ENCODE results near the gene CHST6. TPM values are rescaled to one million over a fixed set of nuclear protein-coding genes. Genes with fewer than 3 reads are reported as not detected.
"Not testable (repeated sequence)": the region's sequence is repeated elsewhere in the genome, so short reads cannot be mapped to it uniquely, and the experiment has no call there.

The CHST6 gene
- total RNA-seq (2022) (1.1 and 1.3 TPM in 2 replicates), Bru-seq, nascent RNA (percentile 28 among the genes with signal in this experiment), BruChase-seq, experiment 1, labeled RNA remaining after a 2-hour chase (percentile 36 among the genes with signal in this experiment), BruChase-seq, experiment 2, labeled RNA remaining after a 6-hour chase (percentile 43 among the genes with signal in this experiment)
- long read RNA-seq: 0 reads

GRCh38 chr16:75495076-75495674 lies at the start of gene CHST6:
CHST6 (minus strand) TSS chr16:75495441; CDS start chr16:75479828, 15,613 bp downstream.
- Mint-ChIP-seq H3K4me1 (ENCODE audit: low read depth, unreplicated experiment) (peaks cover 6% of the 10 kb centered on the region), H3K4me3 (ENCODE audit: unreplicated experiment) (peak within 1 kb of the TSS; percentile 94), H3K27me3 (ENCODE audit: insufficient read depth, unreplicated experiment) (no peaks in the 10 kb centered on the region), H3K27ac (ENCODE audit: unreplicated experiment) (peak within 1 kb of the TSS; percentile 65), H3K36me3 (ENCODE audit: insufficient read depth, unreplicated experiment) (no peaks in the 10 kb centered on the region), H3K9me3 (ENCODE audit: unreplicated experiment) (no peaks in the 10 kb centered on the region)
- H3K27me3 ChIP-seq (replicated peaks; ENCODE audit: control insufficient read depth, insufficient read depth, low read length): no peaks in the 10 kb centered on the region
- intact Hi-C loops (cut with micrococcal nuclease; ENCODE audit: unreplicated experiment): no loop called here
- no peaks in the 10 kb centered on the region for H3K36me3 ChIP-seq (ENCODE audit: control insufficient read depth, insufficient read depth, low read length)
- ChIA-PET POLR2A (interaction anchor here (1.0 to 1.3 kb wide), 2 partner anchors 22 to 128 kb away, joined by 3 to 14 read pairs; partner anchors contain the start of gene ADAT1), CTCF (interaction anchor here (0.6 to 2.2 kb wide), 6 partner anchors 22 to 363 kb away, joined by 3 to 17 read pairs (median 4); partner anchors contain the start of genes CFDP1, TMEM170A and TMEM231)
- no peaks in the 10 kb centered on the region for H3K9me3 ChIP-seq
- TF ChIP-seq CTCF (IDR thresholded peaks at IDR 0.05; ENCODE audit: insufficient read depth in 1 of 2, low read depth in 1 of 2, low read length in 1 of 2, severe bottlenecking in 1 of 2, unreplicated experiment in 1 of 2): no peak
- no TSS peak for BruUV-seq (replicated peaks)
- H3K4me1 ChIP-seq: no peaks in the 10 kb centered on the region
- H3K4me3 ChIP-seq (ENCODE audit: low read depth, low read length): peak within 1 kb of the TSS; percentile 49
- peak; percentile 69 to 71 for DNase-seq

GRCh38 chr16:75542462-75542861 lies 47.2 kb upstream of the CHST6 start:
- H3K27me3 Mint-ChIP-seq (ENCODE audit: insufficient read depth, unreplicated experiment); H3K27ac Mint-ChIP-seq (ENCODE audit: unreplicated experiment); BruUV-seq (replicated peaks); H3K4me1 ChIP-seq; DNase-seq; H3K9me3 Mint-ChIP-seq (ENCODE audit: unreplicated experiment); H3K36me3 Mint-ChIP-seq (ENCODE audit: insufficient read depth, unreplicated experiment); H3K27me3 ChIP-seq (replicated peaks; ENCODE audit: control insufficient read depth, insufficient read depth, low read length); CTCF ChIA-PET; H3K9me3 ChIP-seq; POLR2A ChIA-PET; H3K4me3 ChIP-seq (ENCODE audit: low read depth, low read length); H3K4me3 Mint-ChIP-seq (ENCODE audit: unreplicated experiment); H3K4me1 Mint-ChIP-seq (ENCODE audit: low read depth, unreplicated experiment); intact Hi-C loops (cut with micrococcal nuclease; ENCODE audit: unreplicated experiment); H3K36me3 ChIP-seq (ENCODE audit: control insufficient read depth, insufficient read depth, low read length): not testable (repeated sequence)

GRCh38 chr16:75541236-75541635 lies 46.0 kb upstream of the CHST6 start:
- POLR2A ChIA-PET: no interaction called here

GRCh38 chr16:75538882-75539565 lies 43.8 kb upstream of the CHST6 start:
- H3K36me3 ChIP-seq (ENCODE audit: control insufficient read depth, insufficient read depth, low read length); H3K27me3 Mint-ChIP-seq (ENCODE audit: insufficient read depth, unreplicated experiment); H3K27ac Mint-ChIP-seq (ENCODE audit: unreplicated experiment); H3K9me3 ChIP-seq; H3K4me1 ChIP-seq; DNase-seq; H3K4me1 Mint-ChIP-seq (ENCODE audit: low read depth, unreplicated experiment); H3K36me3 Mint-ChIP-seq (ENCODE audit: insufficient read depth, unreplicated experiment); H3K4me3 Mint-ChIP-seq (ENCODE audit: unreplicated experiment); H3K9me3 Mint-ChIP-seq (ENCODE audit: unreplicated experiment); intact Hi-C loops (cut with micrococcal nuclease; ENCODE audit: unreplicated experiment); H3K4me3 ChIP-seq (ENCODE audit: low read depth, low read length); POLR2A ChIA-PET; CTCF ChIA-PET; H3K27me3 ChIP-seq (replicated peaks; ENCODE audit: control insufficient read depth, insufficient read depth, low read length); BruUV-seq (replicated peaks): not testable (repeated sequence)

More at GRCh38 chr16:75541236-75541635, 46.0 kb upstream of the CHST6 start:
- CTCF ChIA-PET: no interaction called here
- intact Hi-C loops (cut with micrococcal nuclease; ENCODE audit: unreplicated experiment): no loop called here
- no TSS peak for BruUV-seq (replicated peaks)
- no peak for TF ChIP-seq CTCF (IDR thresholded peaks at IDR 0.05; ENCODE audit: insufficient read depth in 1 of 2, low read depth in 1 of 2, low read length in 1 of 2, severe bottlenecking in 1 of 2, unreplicated experiment in 1 of 2)
- no peaks in the 10 kb centered on the region for H3K27me3 Mint-ChIP-seq (ENCODE audit: insufficient read depth, unreplicated experiment)
- peaks cover 4% of the 10 kb centered on the region for H3K36me3 Mint-ChIP-seq (ENCODE audit: insufficient read depth, unreplicated experiment)
- H3K4me3 ChIP-seq (ENCODE audit: low read depth, low read length): no peak overlapping the region
- H3K4me3 Mint-ChIP-seq (ENCODE audit: unreplicated experiment): no peak overlapping the region
- no peaks in the 10 kb centered on the region for H3K4me1 Mint-ChIP-seq (ENCODE audit: low read depth, unreplicated experiment)
- no peaks in the 10 kb centered on the region for H3K9me3 ChIP-seq
- no peaks in the 10 kb centered on the region for H3K4me1 ChIP-seq
- no peak overlapping the region for H3K27ac Mint-ChIP-seq (ENCODE audit: unreplicated experiment)
- no peaks in the 10 kb centered on the region; the same call in 1 of the 2 replicates for H3K36me3 ChIP-seq (ENCODE audit: control insufficient read depth, insufficient read depth, low read length)
- no peak for DNase-seq
- H3K9me3 Mint-ChIP-seq (ENCODE audit: unreplicated experiment): no peaks in the 10 kb centered on the region
- no peaks in the 10 kb centered on the region for H3K27me3 ChIP-seq (replicated peaks; ENCODE audit: control insufficient read depth, insufficient read depth, low read length)
